Stomach smooth muscle (tissue), 2 donors: ENCODE results near the gene UBR3.

Experiments used
- H3K27ac ChIP-seq: one replicate; pipeline ENCODE4 v1.7.0; 2013; ENCODE audit warnings: mild to moderate bottlenecking, low read length, inconsistent platforms
- H3K27me3 ChIP-seq, 2 donors: one replicate each; pipeline ENCODE4 v1.7.0; 2013; ENCODE audit warnings: low read length in 2 of 2; ENCODE audit not compliant: insufficient read depth in 2 of 2, control insufficient read depth in 1 of 2
- H3K36me3 ChIP-seq, 2 donors: one replicate each; pipeline ENCODE4 v1.7.0; 2013; ENCODE audit warnings: low read length in 2 of 2; ENCODE audit not compliant: control insufficient read depth in 2 of 2, insufficient read depth in 2 of 2
- H3K4me1 ChIP-seq: one replicate; pipeline ENCODE4 v1.7.0; 2013; ENCODE audit warnings: low read length; ENCODE audit not compliant: control insufficient read depth, insufficient read depth
- H3K4me3 ChIP-seq, 2 donors: one replicate each; pipeline ENCODE4 v1.7.0; 2013; ENCODE audit warnings: low read length in 2 of 2
- H3K9ac ChIP-seq, 2 donors: one replicate each; pipeline ENCODE4 v1.7.0; 2013; ENCODE audit warnings: low read length in 2 of 2, mild to moderate bottlenecking in 1 of 2
- H3K9me3 ChIP-seq, 2 donors: one replicate each; pipeline ENCODE4 v1.7.0; 2013; ENCODE audit warnings: low read length in 2 of 2; ENCODE audit not compliant: control insufficient read depth in 2 of 2
- donor health status: healthy.
- donor health status: Pancreatic carcinoma.

UBR3 gene

DNA sequence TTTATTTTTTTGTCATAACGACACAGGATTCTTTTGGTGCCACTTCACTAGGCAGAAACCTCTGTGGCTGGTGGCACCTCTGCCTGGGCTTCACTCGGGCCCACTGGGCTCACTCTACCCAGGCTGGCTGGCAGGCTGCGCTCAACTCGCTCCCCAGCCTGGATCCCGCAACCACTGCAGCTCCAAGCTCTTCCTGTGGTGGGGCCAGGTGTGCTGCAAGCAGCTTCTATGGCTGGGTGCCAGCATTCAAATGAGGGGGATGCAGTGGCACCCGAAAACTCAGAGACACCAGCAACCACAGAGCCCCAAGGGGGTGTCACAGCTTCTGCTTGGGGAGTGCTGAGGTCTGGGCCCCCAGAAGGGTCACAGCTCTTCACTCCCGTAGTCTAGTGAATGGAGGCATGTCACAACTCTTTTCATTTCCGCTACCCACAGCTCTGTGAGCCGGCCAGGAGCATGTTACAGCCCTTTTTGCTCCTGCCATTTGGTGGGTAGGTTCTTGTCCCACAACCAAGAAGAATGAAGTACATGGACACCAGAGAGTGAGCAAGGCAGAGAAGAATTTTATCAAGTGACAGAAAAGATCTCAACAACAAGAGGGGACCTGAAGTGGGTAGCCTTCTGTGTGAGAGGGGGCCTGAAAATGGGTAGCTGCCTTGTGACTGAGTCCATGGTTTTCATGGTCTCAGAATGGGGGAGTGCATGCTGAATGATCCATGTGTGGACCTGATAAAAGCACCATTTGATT is 170.1 kb downstream of the UBR3 start:
- Histone ChIP-seq H3K27me3 (no peaks in the 10 kb centered on the region), H3K4me3 (no peak overlapping the region), H3K4me1 (no peaks in the 10 kb centered on the region), H3K36me3 (peaks cover 5 to 6% of the 10 kb centered on the region in 2 donors), H3K9ac (no peak overlapping the region), H3K27ac (no peak overlapping the region), H3K9me3 (no peaks in the 10 kb centered on the region)

DNA sequence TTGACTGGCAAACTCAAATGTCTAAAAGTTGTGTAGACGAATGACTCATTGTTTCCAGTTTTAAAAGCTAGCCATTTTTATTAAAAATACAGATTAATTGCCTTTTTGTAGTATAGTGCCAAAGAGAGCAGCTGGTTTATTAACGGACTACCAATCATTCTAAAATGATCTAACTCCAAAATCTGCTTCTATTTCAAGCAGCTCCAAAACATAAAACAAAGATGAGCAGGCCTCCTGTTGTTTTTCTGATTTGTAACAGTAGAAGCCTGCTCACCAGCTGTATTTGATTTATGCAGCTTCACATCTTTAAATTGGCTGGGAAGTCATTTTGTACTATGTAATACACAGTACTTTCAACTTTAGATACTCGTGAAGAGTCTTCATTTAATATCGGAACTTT is 171.8 kb downstream of the UBR3 start:
- H3K36me3 ChIP-seq: peaks cover 5 to 11% of the 10 kb centered on the region in 2 donors

DNA sequence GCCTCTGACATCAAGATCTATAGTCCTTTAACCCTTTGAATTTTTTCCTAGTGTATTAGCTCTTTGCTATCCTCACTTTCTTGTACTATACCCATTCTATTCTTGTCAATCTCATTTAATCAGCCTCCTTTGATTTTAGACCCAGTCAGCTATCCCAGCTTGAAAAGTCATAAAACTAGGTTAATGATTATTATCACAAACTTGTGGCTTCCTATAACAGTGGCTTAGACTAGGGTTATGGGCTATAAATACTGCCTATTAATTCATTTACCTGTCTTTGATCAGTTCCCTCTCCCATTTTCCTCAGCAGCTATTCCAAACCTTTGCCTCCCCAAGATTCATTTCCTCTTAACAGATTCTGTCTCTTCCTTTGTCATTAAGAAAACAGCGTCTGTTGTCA is 174.8 kb downstream of the UBR3 start:
- H3K9ac ChIP-seq: no peak overlapping the region
- H3K4me1 ChIP-seq: no peaks in the 10 kb centered on the region
- H3K9me3 ChIP-seq: no peaks in the 10 kb centered on the region
- no peak overlapping the region for H3K27ac ChIP-seq
- peaks cover 2 to 11% of the 10 kb centered on the region in 2 donors for H3K36me3 ChIP-seq
- H3K27me3 ChIP-seq: no peaks in the 10 kb centered on the region
- no peak overlapping the region for H3K4me3 ChIP-seq

More for the DNA sequence above, 171.8 kb downstream of the UBR3 start:
- H3K4me1 ChIP-seq: no peaks in the 10 kb centered on the region
- H3K27ac ChIP-seq: no peak overlapping the region
- no peaks in the 10 kb centered on the region for H3K27me3 ChIP-seq
- no peak overlapping the region for H3K9ac ChIP-seq
- no peak overlapping the region for H3K4me3 ChIP-seq
- no peaks in the 10 kb centered on the region for H3K9me3 ChIP-seq

DNA sequence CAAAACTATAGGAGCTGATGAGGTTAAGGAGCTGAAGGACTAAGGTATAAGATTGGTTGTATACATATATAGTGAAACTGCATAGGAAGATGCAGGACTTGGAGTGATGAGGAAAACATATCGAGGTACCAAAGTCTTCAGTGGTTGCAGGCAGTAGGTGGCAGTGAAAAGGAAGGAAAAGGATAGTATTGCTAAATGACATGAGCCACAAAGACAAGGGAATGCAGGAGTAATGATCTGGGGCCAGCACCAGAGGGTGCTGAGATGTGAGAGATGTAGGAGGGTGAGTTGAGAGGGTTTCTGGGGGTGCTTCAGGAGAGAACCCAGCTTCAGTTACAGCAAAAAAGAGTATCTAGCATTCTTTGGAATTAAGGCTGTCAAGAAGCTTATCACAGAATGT is 178.4 kb downstream of the UBR3 start:
- H3K27ac ChIP-seq: no peak overlapping the region
- no peak overlapping the region for H3K4me3 ChIP-seq
- no peaks in the 10 kb centered on the region for H3K27me3 ChIP-seq
- peaks cover 2 to 9% of the 10 kb centered on the region in 2 donors for H3K36me3 ChIP-seq
- no peaks in the 10 kb centered on the region for H3K4me1 ChIP-seq
- no peaks in the 10 kb centered on the region for H3K9me3 ChIP-seq
- H3K9ac ChIP-seq: no peak overlapping the region

DNA sequence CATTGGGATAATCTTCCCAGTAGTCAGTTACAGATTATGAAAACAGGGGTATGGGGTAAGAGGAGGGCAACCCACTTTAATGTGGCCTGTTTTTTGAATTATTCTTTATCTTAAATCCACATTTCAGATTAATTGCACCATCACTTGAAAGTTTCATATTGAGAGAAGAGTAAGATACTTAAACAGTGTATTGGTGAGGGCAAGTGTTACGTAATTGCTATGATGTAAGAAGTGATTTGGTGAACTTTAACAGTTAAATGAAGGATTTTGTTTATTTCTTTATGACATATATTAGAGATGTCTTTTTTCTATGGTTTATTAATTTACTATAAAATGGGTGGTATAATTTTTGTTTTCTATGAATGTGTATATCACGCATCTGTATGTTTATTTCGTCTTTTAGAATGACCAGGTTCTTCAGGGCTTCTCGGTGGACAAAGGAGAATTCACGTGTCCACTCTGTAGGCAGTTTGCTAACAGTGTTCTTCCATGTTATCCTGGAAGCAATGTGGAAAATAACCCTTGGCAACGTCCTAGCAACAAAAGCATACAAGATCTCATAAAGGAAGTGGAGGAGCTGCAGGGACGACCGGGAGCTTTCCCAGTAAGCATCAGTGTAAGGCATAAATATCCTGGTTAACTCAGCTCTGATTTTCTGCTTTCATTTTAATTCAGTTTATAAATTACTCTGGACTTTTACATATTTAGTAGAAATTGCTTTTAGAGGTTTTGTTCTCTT is 179.5 kb downstream of the UBR3 start:
- Histone ChIP-seq H3K27ac (no peak overlapping the region), H3K27me3 (no peaks in the 10 kb centered on the region), H3K4me3 (no peak overlapping the region), H3K36me3 (peaks cover 2 to 9% of the 10 kb centered on the region in 2 donors), H3K4me1 (no peaks in the 10 kb centered on the region), H3K9ac (no peak overlapping the region), H3K9me3 (no peaks in the 10 kb centered on the region)

DNA sequence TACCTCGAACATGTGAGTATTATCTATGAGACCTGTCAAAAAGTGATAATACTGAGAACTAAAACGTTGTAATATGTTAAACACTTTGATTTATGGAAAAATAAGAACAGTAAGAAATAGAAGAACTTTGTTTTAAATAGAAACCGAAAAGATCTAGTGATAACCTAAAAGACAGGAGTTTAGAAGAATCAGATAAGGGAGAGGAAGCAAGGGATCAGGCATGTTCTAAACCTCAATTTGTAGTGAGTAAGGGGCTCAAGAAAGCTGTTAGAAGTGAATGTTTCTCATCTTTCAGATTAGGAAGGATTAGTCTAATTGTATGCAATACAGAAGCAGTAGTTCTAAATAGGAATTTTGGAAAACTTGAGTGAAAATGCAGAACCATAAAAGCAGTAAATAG is 182.0 kb downstream of the UBR3 start:
- Histone ChIP-seq H3K4me3 (no peak overlapping the region), H3K27me3 (no peaks in the 10 kb centered on the region), H3K36me3 (peaks cover 0 to 2% of the 10 kb centered on the region in 2 donors), H3K9ac (no peak overlapping the region), H3K4me1 (no peaks in the 10 kb centered on the region), H3K27ac (no peak overlapping the region), H3K9me3 (no peaks in the 10 kb centered on the region)

DNA sequence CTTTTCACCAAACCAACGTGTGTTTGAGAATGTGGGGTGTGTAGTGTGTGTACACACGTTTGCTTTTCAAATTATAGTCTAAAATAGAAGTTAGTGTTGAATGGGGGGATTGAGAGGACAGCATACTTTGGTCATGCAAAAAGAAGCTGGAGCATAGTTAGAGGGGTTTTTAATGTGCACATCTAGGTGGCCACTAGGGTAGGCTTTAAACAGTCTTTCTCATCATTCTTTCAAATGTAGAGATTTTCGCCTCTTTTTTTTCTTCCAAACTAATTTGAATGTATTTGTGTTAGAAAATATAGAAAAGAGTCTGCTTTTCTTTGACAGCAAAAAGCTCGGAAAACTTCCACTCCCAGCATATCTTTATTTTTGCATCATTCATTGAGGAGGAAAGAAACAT is 185.5 kb downstream of the UBR3 start:
- Histone ChIP-seq H3K9ac (no peak overlapping the region), H3K27me3 (no peaks in the 10 kb centered on the region), H3K4me3 (no peak overlapping the region), H3K36me3 (no peaks in the 10 kb centered on the region), H3K27ac (no peak overlapping the region), H3K9me3 (no peaks in the 10 kb centered on the region), H3K4me1 (no peaks in the 10 kb centered on the region)

DNA sequence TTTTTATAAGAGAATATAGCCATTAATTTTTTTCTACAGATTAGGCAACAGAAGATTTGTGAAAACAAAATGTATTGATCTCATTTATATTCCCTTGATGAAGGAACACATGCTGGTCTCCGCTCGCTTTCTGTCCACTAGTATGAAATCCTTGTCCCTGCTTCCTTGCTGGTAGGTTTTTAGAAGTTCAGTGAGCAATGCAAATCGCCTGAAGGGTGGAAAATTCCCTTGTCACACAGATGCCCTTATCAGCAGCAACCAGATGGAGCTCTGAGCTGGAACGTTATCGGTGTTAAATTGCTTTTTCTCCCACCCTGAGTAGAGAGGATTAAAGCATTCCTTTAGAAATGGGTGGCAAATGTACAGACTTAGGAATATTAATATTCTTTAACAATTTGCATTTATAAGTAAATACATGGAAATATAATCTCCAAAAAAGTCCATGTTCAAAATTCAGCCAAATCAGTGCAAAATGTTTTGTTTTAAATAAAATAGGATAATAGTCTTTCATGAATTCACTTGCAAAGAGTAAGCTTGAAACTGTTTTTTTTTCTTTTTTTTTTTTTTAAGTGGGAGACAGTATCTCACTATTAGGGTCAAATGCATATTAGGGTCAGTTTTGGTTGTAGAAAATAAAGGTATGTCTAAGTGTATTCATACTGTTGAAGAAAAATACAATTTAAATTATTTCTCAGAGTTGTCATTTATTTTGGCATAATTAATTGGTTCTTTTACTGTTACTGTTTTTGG is 186.7 kb downstream of the UBR3 start:
- Histone ChIP-seq H3K4me3 (no peak overlapping the region), H3K9me3 (no peaks in the 10 kb centered on the region), H3K4me1 (no peaks in the 10 kb centered on the region), H3K36me3 (peaks cover 0 to 3% of the 10 kb centered on the region in 2 donors), H3K9ac (no peak overlapping the region), H3K27me3 (no peaks in the 10 kb centered on the region), H3K27ac (no peak overlapping the region)

DNA sequence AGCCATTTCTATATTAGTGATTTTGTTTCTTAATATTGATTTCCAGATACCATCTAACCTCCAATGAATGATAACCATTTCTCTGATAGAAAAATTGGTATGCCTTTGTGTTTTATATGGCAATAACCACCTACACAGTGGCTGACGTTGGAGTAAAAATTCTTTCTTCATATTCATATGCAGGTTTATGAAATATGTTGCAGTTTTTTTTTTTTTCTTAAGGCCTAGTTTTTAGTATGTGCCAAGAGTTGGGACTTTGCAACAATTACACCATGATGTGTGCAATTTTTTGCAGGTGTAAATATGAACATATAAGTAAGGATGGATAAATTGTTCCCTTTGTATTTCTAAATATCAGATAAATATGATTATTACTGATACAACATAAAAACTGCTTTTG is 187.5 kb downstream of the UBR3 start:
- no peak overlapping the region for H3K4me3 ChIP-seq
- no peaks in the 10 kb centered on the region for H3K9me3 ChIP-seq
- H3K36me3 ChIP-seq: peaks cover 0 to 3% of the 10 kb centered on the region in 2 donors
- H3K4me1 ChIP-seq: no peaks in the 10 kb centered on the region
- no peaks in the 10 kb centered on the region for H3K27me3 ChIP-seq
- H3K9ac ChIP-seq: no peak overlapping the region
- no peak overlapping the region for H3K27ac ChIP-seq

DNA sequence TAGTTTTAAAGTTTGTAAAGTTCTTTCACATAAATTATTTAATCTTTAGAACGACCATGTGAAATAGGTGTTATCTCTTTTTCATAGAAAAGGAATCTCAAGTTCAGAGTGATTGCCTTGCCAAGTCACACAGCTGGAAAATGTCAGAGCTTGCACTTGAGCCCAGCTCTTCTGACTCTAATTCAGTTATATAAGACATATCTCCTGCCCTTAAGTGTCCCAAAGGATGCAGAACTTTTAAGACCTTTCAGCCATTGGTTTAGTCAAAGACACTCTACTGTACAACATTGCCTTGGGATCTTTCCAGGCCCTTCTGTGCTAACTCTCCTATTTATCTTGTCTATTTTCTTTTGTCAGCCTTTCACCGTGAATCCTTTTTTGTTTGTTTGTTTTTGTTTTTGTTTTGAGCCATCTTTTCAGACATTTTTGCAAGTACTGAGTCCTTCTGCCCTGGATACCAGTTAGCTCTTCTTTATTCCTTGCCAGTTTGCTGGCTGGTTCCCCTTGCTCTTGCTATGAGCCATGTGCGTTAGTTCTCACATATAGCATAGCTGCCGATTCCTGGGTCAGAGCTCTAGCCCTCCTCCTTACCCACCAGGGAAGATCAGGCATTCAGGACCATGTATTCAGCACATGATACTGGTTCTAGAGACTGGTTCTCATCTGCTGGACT is 190.7 kb downstream of the UBR3 start:
- no peaks in the 10 kb centered on the region for H3K4me1 ChIP-seq
- H3K36me3 ChIP-seq: peaks cover 3 to 9% of the 10 kb centered on the region in 2 donors
- H3K27ac ChIP-seq: no peak overlapping the region
- H3K9me3 ChIP-seq: no peaks in the 10 kb centered on the region
- no peaks in the 10 kb centered on the region for H3K27me3 ChIP-seq
- no peak overlapping the region for H3K9ac ChIP-seq
- H3K4me3 ChIP-seq: no peak overlapping the region
